Measurements from ENCODE around the gene ARRB1. TPM values are rescaled to one million over a fixed set of nuclear protein-coding genes. Genes with fewer than 3 reads are reported as not detected.

The ARRB1 gene
- total RNA-seq (ENCODE audit: low replicate concordance), result 32.7 and 32.8 TPM in 2 replicates
- long read RNA-seq, transcript ARRB1-201 (15 exons, 1,895 nt), result major isoform, 11 of 15 reads
- long read RNA-seq, partial matches to known transcripts, result 0 of 15 reads
- long read RNA-seq, other reads (novel, unspliced or antisense), result 2 of 15 reads

- no peaks in the 10 kb centered on the region for H3K36me3 Mint-ChIP-seq
- peaks cover 2% of the 10 kb centered on the region for H3K27me3 Mint-ChIP-seq
- H3K9me3 Mint-ChIP-seq, result no peaks in the 10 kb centered on the region
- peak; percentile 79 for DNase-seq (ENCODE audit: extremely low spot score, unreplicated experiment)
- peaks cover 47% of the 10 kb centered on the region for H3K4me1 Mint-ChIP-seq (ENCODE audit: unreplicated experiment)
- no peak for TF ChIP-seq CTCF (conservative IDR thresholded peaks at IDR 0.05)
- peak within 1 kb of the TSS; percentile 91 for H3K4me3 Mint-ChIP-seq
- peak within 1 kb of the TSS; percentile 87 for H3K27ac Mint-ChIP-seq
Observed at GRCh38 chr11:75351541-75351790, at the start of gene ARRB1. ARRB1 (minus strand) TSS chr11:75351661; CDS start chr11:75351607, 54 bp downstream.

- no peak for DNase-seq (ENCODE audit: extremely low spot score, unreplicated experiment)
- peaks cover 37% of the 10 kb centered on the region for H3K4me1 Mint-ChIP-seq (ENCODE audit: unreplicated experiment)
Observed at GRCh38 chr11:75400146-75400865, 48.8 kb upstream of the ARRB1 start.

GRCh38 chr11:75399344-75400145 lies 48.1 kb upstream of the ARRB1 start, which contains the start of gene RPS3:
RPS3 (plus strand) TSS chr11:75399518; CDS start chr11:75399548, 30 bp downstream.
- peak; percentile 92 for DNase-seq (ENCODE audit: extremely low spot score, unreplicated experiment)
- peaks cover 43% of the 10 kb centered on the region for H3K36me3 Mint-ChIP-seq
- TF ChIP-seq CTCF (conservative IDR thresholded peaks at IDR 0.05), result peak; percentile 29
- peak within 1 kb of the TSS; percentile 95 for H3K4me3 Mint-ChIP-seq
- peaks cover 11% of the 10 kb centered on the region for H3K27me3 Mint-ChIP-seq
- H3K4me1 Mint-ChIP-seq (ENCODE audit: unreplicated experiment), result peaks cover 37% of the 10 kb centered on the region
- H3K9me3 Mint-ChIP-seq, result no peaks in the 10 kb centered on the region
- H3K27ac Mint-ChIP-seq, result peak within 1 kb of the TSS; percentile 97

More at GRCh38 chr11:75400146-75400865, 48.8 kb upstream of the ARRB1 start:
- H3K27me3 Mint-ChIP-seq, result peaks cover 8% of the 10 kb centered on the region
- H3K4me3 Mint-ChIP-seq, result peak overlapping the region; percentile 95
- peaks cover 44% of the 10 kb centered on the region for H3K36me3 Mint-ChIP-seq
- H3K9me3 Mint-ChIP-seq, result no peaks in the 10 kb centered on the region
- peak overlapping the region; percentile 97 for H3K27ac Mint-ChIP-seq
- no peak for TF ChIP-seq CTCF (conservative IDR thresholded peaks at IDR 0.05)

GRCh38 chr11:75398906-75399305 lies 47.4 kb upstream of the ARRB1 start:
- Mint-ChIP-seq H3K4me1 (ENCODE audit: unreplicated experiment) (peaks cover 31% of the 10 kb centered on the region), H3K4me3 (peak overlapping the region; percentile 95), H3K27ac (peak overlapping the region; percentile 97), H3K27me3 (peaks cover 11% of the 10 kb centered on the region), H3K36me3 (peaks cover 36% of the 10 kb centered on the region), H3K9me3 (no peaks in the 10 kb centered on the region)
- DNase-seq (ENCODE audit: extremely low spot score, unreplicated experiment), result no peak
- TF ChIP-seq CTCF (conservative IDR thresholded peaks at IDR 0.05), result no peak

- H3K36me3 Mint-ChIP-seq, result no peaks in the 10 kb centered on the region
- H3K27me3 Mint-ChIP-seq, result peaks cover 14% of the 10 kb centered on the region
- TF ChIP-seq CTCF (conservative IDR thresholded peaks at IDR 0.05), result no peak
- DNase-seq (ENCODE audit: extremely low spot score, unreplicated experiment), result no peak
- H3K9me3 Mint-ChIP-seq, result no peaks in the 10 kb centered on the region
- H3K27ac Mint-ChIP-seq, result no peak overlapping the region
- H3K4me1 Mint-ChIP-seq (ENCODE audit: unreplicated experiment), result peaks cover 3% of the 10 kb centered on the region
- H3K4me3 Mint-ChIP-seq, result no peak overlapping the region
Observed at GRCh38 chr11:75394085-75394840, 42.8 kb upstream of the ARRB1 start.
